Measurements from ENCODE around the gene CIB4.
"Not testable (repeated sequence)": the region's sequence is repeated elsewhere in the genome, so short reads cannot be mapped to it uniquely, and the experiment has no call there.

Gene CIB4

GRCh38 chr2:26665296-26665695, 24.1 kb upstream of the CIB4 start:
- not testable (repeated sequence) for DNase-seq

- no peak for DNase-seq
Measured at GRCh38 chr2:26660363-26660962, 19.3 kb upstream of the CIB4 start.

- no peak for DNase-seq
Measured at GRCh38 chr2:26658691-26659346, 17.7 kb upstream of the CIB4 start.

GRCh38 chr2:26657265-26657664, 16.1 kb upstream of the CIB4 start:
- DNase-seq: no peak

- DNase-seq: no peak
Measured at GRCh38 chr2:26655611-26656195, 14.5 kb upstream of the CIB4 start.

- not testable (repeated sequence) for DNase-seq
Measured at GRCh38 chr2:26655120-26655519, 14.0 kb upstream of the CIB4 start.

- no peak for DNase-seq
Measured at GRCh38 chr2:26654061-26654340, 12.8 kb upstream of the CIB4 start.

GRCh38 chr2:26653207-26654060, 12.3 kb upstream of the CIB4 start:
- DNase-seq: no peak

- no peak for DNase-seq
Measured at GRCh38 chr2:26652361-26653041, 11.3 kb upstream of the CIB4 start.

GRCh38 chr2:26651799-26652198, 10.6 kb upstream of the CIB4 start:
- DNase-seq: no peak

- DNase-seq: no peak
Measured at GRCh38 chr2:26651470-26651771, 10.3 kb upstream of the CIB4 start.

- DNase-seq: no peak
Measured at GRCh38 chr2:26650713-26651469, 9.7 kb upstream of the CIB4 start.

GRCh38 chr2:26649992-26650712, 9.0 kb upstream of the CIB4 start:
- DNase-seq: peak in 1 of 2 experiments; percentile 2

- DNase-seq: no peak
Measured at GRCh38 chr2:26649322-26649721, 8.2 kb upstream of the CIB4 start.

GRCh38 chr2:26648516-26648915, 7.3 kb upstream of the CIB4 start:
- DNase-seq: no peak

- no peak for DNase-seq
Measured at GRCh38 chr2:26647981-26648380, 6.8 kb upstream of the CIB4 start.

GRCh38 chr2:26646986-26647672, 6.0 kb upstream of the CIB4 start:
- no peak for DNase-seq

- DNase-seq: no peak
Measured at GRCh38 chr2:26645762-26646161, 4.6 kb upstream of the CIB4 start.

- no peak for DNase-seq
Measured at GRCh38 chr2:26644188-26644835, 3.1 kb upstream of the CIB4 start.

GRCh38 chr2:26642429-26642828, 1.3 kb upstream of the CIB4 start:
- DNase-seq: no peak

- no peak for DNase-seq
Measured at GRCh38 chr2:26640331-26640745, 828 bp downstream of the CIB4 start.
